ENCODE data around the gene ASCL2.

Gene ASCL2

DNA sequence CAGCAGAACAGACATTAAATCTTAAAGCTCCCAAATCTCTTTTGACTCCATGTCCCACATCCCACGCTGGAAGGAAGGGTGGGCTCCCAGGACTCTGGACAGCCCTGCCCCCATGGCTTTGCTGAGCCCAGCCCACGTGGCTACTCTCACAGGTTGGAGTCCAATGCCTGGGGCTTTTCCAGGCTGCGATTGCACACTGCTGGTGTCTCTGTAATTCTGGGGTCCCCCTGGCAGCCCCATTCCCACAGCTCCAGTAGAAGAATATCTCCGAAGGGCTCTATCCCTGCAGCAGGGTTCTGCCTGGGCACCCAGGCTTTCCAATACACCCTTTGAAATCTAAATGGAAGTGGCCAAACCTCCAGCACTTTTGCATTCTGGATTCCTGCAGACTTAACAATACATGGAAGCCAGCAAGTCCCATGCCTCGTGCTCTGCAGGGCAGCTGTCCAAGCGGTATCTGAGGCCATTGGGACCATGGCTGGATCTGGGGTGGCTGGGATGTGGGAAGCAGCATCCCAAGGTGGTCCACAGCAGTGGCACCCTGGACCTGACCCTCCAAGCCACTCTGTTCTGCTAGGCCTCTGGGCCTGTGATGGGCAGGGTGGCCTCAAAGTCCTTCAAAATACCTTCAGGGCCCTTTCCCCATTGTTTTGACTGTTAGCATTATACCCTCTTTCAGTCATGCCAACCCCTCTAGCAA is 50.9 kb downstream of the ASCL2 start:
- DNase-seq (ENCODE audit: low spot score) = no peak
- in situ Hi-C loops (cut with MboI; ENCODE audit: low pct_unique_long_range_greater_than_20kb, low sequenced_read_pairs, unreplicated experiment) = no loop called here
- TF ChIP-seq, protein P1, sequence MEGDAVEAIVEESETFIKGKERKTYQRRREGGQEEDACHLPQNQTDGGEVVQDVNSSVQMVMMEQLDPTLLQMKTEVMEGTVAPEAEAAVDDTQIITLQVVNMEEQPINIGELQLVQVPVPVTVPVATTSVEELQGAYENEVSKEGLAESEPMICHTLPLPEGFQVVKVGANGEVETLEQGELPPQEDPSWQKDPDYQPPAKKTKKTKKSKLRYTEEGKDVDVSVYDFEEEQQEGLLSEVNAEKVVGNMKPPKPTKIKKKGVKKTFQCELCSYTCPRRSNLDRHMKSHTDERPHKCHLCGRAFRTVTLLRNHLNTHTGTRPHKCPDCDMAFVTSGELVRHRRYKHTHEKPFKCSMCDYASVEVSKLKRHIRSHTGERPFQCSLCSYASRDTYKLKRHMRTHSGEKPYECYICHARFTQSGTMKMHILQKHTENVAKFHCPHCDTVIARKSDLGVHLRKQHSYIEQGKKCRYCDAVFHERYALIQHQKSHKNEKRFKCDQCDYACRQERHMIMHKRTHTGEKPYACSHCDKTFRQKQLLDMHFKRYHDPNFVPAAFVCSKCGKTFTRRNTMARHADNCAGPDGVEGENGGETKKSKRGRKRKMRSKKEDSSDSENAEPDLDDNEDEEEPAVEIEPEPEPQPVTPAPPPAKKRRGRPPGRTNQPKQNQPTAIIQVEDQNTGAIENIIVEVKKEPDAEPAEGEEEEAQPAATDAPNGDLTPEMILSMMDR (IDR thresholded peaks at IDR 0.05; ENCODE audit: extremely low read depth, insufficient read depth, missing control alignments) = no peak
